Parathyroid adenoma (tissue), 2 donors: Measurements from ENCODE around the gene SLC5A2.

ENCODE experiments used
- H2AFZ ChIP-seq: fragments of 300-600 bp; sonication (generic); one replicate; pipeline ENCODE4 v1.7.0; 2017; ENCODE audit warnings: antibody characterized with exemption, mild to moderate bottlenecking
- H3K27ac ChIP-seq: fragments of 300-600 bp; sonication (generic); one replicate; pipeline ENCODE4 v1.7.0; 2017
- H3K27me3 ChIP-seq: fragments of 300-600 bp; sonication (generic); one replicate; pipeline ENCODE4 v1.7.0; 2017; ENCODE audit warnings: low read length; ENCODE audit not compliant: control insufficient read depth, insufficient read depth
- H3K36me3 ChIP-seq: fragments of 300-600 bp; sonication (generic); one replicate; pipeline ENCODE4 v1.7.0; 2017; ENCODE audit warnings: low read length; ENCODE audit not compliant: control insufficient read depth, insufficient read depth
- H3K4me1 ChIP-seq: fragments of 300-600 bp; sonication (generic); one replicate; pipeline ENCODE4 v1.7.0; 2017; ENCODE audit warnings: control low read depth
- H3K4me2 ChIP-seq: fragments of 300-600 bp; sonication (generic); one replicate; pipeline ENCODE4 v1.7.0; 2017; ENCODE audit warnings: low read length
- H3K4me3 ChIP-seq: fragments of 300-600 bp; sonication (generic); one replicate; pipeline ENCODE4 v1.7.0; 2017; ENCODE audit warnings: low read depth, low read length
- H3K79me2 ChIP-seq: fragments of 300-600 bp; sonication (generic); one replicate; pipeline ENCODE4 v1.7.0; 2017; ENCODE audit warnings: control low read depth
- H3K9ac ChIP-seq: fragments of 300-600 bp; sonication (generic); one replicate; pipeline ENCODE4 v1.7.0; 2017; ENCODE audit warnings: mild to moderate bottlenecking
- H3K9me3 ChIP-seq: fragments of 300-600 bp; sonication (generic); one replicate; pipeline ENCODE4 v1.7.0; 2017; ENCODE audit warnings: low read length; ENCODE audit not compliant: control insufficient read depth
- CTCF ChIP-seq: fragments of 300-600 bp; sonication (generic); IDR thresholded peaks from one replicate; pipeline ENCODE4 v1.7.0; 2017; ENCODE audit warnings: antibody characterized with exemption, mild to moderate bottlenecking
- donor health status: primary hyperparathyroidism.

The SLC5A2 gene

GRCh38 chr16:31464781-31465260 lies 18.1 kb upstream of the SLC5A2 start:
- H2AFZ ChIP-seq = no peak overlapping the region
- no peaks in the 10 kb centered on the region for H3K36me3 ChIP-seq
- no peaks in the 10 kb centered on the region for H3K79me2 ChIP-seq
- TF ChIP-seq CTCF = no peak
- no peak overlapping the region for H3K27ac ChIP-seq
- H3K4me2 ChIP-seq = no peak overlapping the region
- H3K9me3 ChIP-seq = no peaks in the 10 kb centered on the region
- peaks cover 4% of the 10 kb centered on the region for H3K4me1 ChIP-seq
- H3K27me3 ChIP-seq = no peaks in the 10 kb centered on the region
- H3K9ac ChIP-seq = no peak overlapping the region
- H3K4me3 ChIP-seq = no peak overlapping the region

GRCh38 chr16:31465788-31466370 lies 17.0 kb upstream of the SLC5A2 start:
- Histone ChIP-seq H3K9me3 (no peaks in the 10 kb centered on the region), H3K4me1 (no peaks in the 10 kb centered on the region), H3K9ac (no peak overlapping the region), H3K79me2 (no peaks in the 10 kb centered on the region), H3K36me3 (no peaks in the 10 kb centered on the region), H2AFZ (no peak overlapping the region), H3K4me2 (no peak overlapping the region), H3K27me3 (no peaks in the 10 kb centered on the region), H3K27ac (no peak overlapping the region), H3K4me3 (no peak overlapping the region)
- TF ChIP-seq CTCF = no peak

- no peak for TF ChIP-seq CTCF
- Histone ChIP-seq H3K9me3 (no peaks in the 10 kb centered on the region), H3K9ac (no peak overlapping the region), H3K4me2 (no peak overlapping the region), H3K27me3 (no peaks in the 10 kb centered on the region), H3K4me3 (no peak overlapping the region), H3K27ac (peak overlapping the region; percentile 36), H3K79me2 (no peaks in the 10 kb centered on the region), H2AFZ (no peak overlapping the region), H3K36me3 (no peaks in the 10 kb centered on the region), H3K4me1 (peaks cover 3% of the 10 kb centered on the region)
Observed at GRCh38 chr16:31466381-31466841, 16.5 kb upstream of the SLC5A2 start.

GRCh38 chr16:31467151-31467773 lies 15.7 kb upstream of the SLC5A2 start:
- Histone ChIP-seq H3K27ac (peak overlapping the region; percentile 36), H3K4me2 (no peak overlapping the region), H3K36me3 (no peaks in the 10 kb centered on the region), H3K4me3 (no peak overlapping the region), H3K9me3 (no peaks in the 10 kb centered on the region), H3K27me3 (no peaks in the 10 kb centered on the region), H3K79me2 (no peaks in the 10 kb centered on the region), H2AFZ (no peak overlapping the region), H3K4me1 (peaks cover 7% of the 10 kb centered on the region), H3K9ac (no peak overlapping the region)
- TF ChIP-seq CTCF = no peak

GRCh38 chr16:31467858-31468257 lies 15.1 kb upstream of the SLC5A2 start:
- H3K4me1 ChIP-seq = peaks cover 10% of the 10 kb centered on the region
- no peak overlapping the region for H3K9ac ChIP-seq
- no peaks in the 10 kb centered on the region for H3K79me2 ChIP-seq
- H3K9me3 ChIP-seq = no peaks in the 10 kb centered on the region
- no peak overlapping the region for H3K27ac ChIP-seq
- no peak overlapping the region for H3K4me2 ChIP-seq
- no peaks in the 10 kb centered on the region for H3K27me3 ChIP-seq
- no peaks in the 10 kb centered on the region for H3K36me3 ChIP-seq
- TF ChIP-seq CTCF = no peak
- H2AFZ ChIP-seq = no peak overlapping the region
- H3K4me3 ChIP-seq = no peak overlapping the region
